Ovary (tissue), 9 donors: Measurements from ENCODE around the gene LRMDA. TPM values are rescaled to one million over a fixed set of nuclear protein-coding genes. Genes with fewer than 3 reads are reported as not detected.

Experiments
- DNase-seq, 5 donors: peaks; one replicate each; pipeline ENCODE4 v3.0.0-alpha.2; 2019 to 2020
- H3K27ac ChIP-seq, 2 donors: fragments of 200-600 bp; one replicate each; pipeline versions ENCODE4 v1.5.1 to v1.8.0; 2019 to 2022
- H3K27me3 ChIP-seq: fragments of 200-600 bp; one replicate; pipeline ENCODE4 v1.8.0; 2022
- H3K36me3 ChIP-seq: fragments of 200-600 bp; sonication (generic); one replicate; pipeline ENCODE4 v1.5.1; 2019
- H3K4me1 ChIP-seq: one replicate; pipeline ENCODE4 v1.8.1; 2013; ENCODE audit warnings: mild to moderate bottlenecking, moderate library complexity; ENCODE audit not compliant: insufficient read depth
- H3K4me3 ChIP-seq: fragments of 200-600 bp; sonication (generic); one replicate; pipeline ENCODE4 v1.5.1; 2017
- H3K9me3 ChIP-seq, 2 donors: fragments of 200-600 bp in 1 of 2; sonication (generic) in 1 of 2; one replicate each; pipeline versions ENCODE4 v1.5.1 to v1.8.1; 2013 to 2019; ENCODE audit warnings: mild to moderate bottlenecking in 1 of 2, moderate library complexity in 1 of 2
- EP300 ChIP-seq: sonication (generic); formaldehyde crosslinking; IDR thresholded peaks from one replicate; pipeline ENCODE4 v1.6.1; 2017; ENCODE audit warnings: antibody characterized with exemption
- POLR2A ChIP-seq: fragments of 450-650 bp; IDR thresholded peaks from one replicate; pipeline ENCODE4 v1.6.1; 2017; ENCODE audit warnings: antibody characterized with exemption, mild to moderate bottlenecking, moderate library complexity
- WGBS, 3 donors: extraction: QIAGEN DNeasy Blood & Tissue Kit in 1 of 3; methylation state at CpG; one replicate each; pipeline versions ENCODE4 v1.1.5 to v1.1.7; 2013 to 2017; 5-methylcytosine and 5-hydroxymethylcytosine counted together
- intact Hi-C, 4 donors: fragments of 100-400 bp; cut with DNase I; formaldehyde crosslinking; loops; one replicate each; pipeline versions ENCODE4 v1.11.0 to v1.15.1; 2022 to 2023
- polyA plus RNA-seq, 2 donors: library from polyadenylated mRNA; stranded (reverse); fragments of 200-250 nt in 1 of 2; fragments of 350-450 nt in 1 of 2; fragmentation: Illumina TruSeq in 1 of 2; extraction: RNeasy Lipid Tissue Mini Kit (QIAGEN cat#74804) in 1 of 2; gene quantifications; one replicate each; pipeline ENCODE4 v1.2.3, GENCODE V29; 2013 to 2014
- total RNA-seq, 7 donors: library from RNA; depleted of rRNA in 2 of 7; stranded (reverse); fragments of >200 nt in 2 of 7; fragmentation: NEBNext Ultra II Directional in 3 of 7; extraction: Animal tissue kit (Norgen Biotek cat#: 25700) in 3 of 7; gene quantifications; one replicate each; pipeline versions ENCODE4 v1.1.0 to v1.2.4, GENCODE V29; 2016 to 2023
- TF ChIP-seq, protein P1 (sequence below), 3 donors: fragments of 450-650 bp in 2 of 3; fragments of 200-600 bp in 1 of 3; IDR thresholded peaks; one replicate each; pipeline versions ENCODE4 v1.5.1 to v1.8.0; 2016 to 2022; ENCODE audit warnings: antibody characterized with exemption in 3 of 3, mild to moderate bottlenecking in 1 of 3
- donor health status: DM: no; HTN: no; CAD: no; lungs with moderate emphysema.
- donor health status: DM: no; HTN: no; CAD: no.
- donor health status: Bipolar disorder and iron deficiency.
- donor health status: DM: yes; HTN: yes; CAD: no.
- donor health status: DM: no; HTN: no; CAD: no.
- donor health status: DM: yes; HTN: yes; CAD: no.

LRMDA gene
- total and polyA plus RNA-seq, 9 donors = 14.8 to 30.7 (median 22.9) TPM

DNA sequence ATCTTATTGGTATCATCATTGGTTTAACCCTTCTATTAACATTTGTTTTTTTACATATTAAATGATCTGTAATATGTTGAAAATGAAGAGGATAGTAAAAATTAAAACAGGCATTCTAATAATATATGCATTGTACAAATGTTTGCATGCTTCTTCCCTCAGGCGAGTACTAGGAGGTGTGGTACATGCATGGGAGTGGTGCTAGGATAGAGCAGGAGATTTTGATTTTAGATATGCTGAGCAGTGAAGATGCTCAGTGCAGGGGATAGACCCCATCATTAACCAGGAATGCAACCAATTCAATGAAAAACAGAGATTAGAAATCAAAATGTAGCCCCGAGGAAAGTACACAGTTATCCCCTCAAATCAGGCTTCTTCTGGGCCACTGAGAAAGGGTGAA lies 916.4 kb downstream of the LRMDA start:
- DNase-seq = no peak
- Histone ChIP-seq H3K9me3 (no peaks in the 10 kb centered on the region), H3K4me3 (no peak overlapping the region), H3K4me1 (no peaks in the 10 kb centered on the region), H3K27ac (no peak overlapping the region), H3K36me3 (no peaks in the 10 kb centered on the region), H3K27me3 (no peaks in the 10 kb centered on the region)
- intact Hi-C loops = no loop called here
- TF ChIP-seq POLR2A = no peak
- no peak for TF ChIP-seq EP300
- TF ChIP-seq, protein P1, sequence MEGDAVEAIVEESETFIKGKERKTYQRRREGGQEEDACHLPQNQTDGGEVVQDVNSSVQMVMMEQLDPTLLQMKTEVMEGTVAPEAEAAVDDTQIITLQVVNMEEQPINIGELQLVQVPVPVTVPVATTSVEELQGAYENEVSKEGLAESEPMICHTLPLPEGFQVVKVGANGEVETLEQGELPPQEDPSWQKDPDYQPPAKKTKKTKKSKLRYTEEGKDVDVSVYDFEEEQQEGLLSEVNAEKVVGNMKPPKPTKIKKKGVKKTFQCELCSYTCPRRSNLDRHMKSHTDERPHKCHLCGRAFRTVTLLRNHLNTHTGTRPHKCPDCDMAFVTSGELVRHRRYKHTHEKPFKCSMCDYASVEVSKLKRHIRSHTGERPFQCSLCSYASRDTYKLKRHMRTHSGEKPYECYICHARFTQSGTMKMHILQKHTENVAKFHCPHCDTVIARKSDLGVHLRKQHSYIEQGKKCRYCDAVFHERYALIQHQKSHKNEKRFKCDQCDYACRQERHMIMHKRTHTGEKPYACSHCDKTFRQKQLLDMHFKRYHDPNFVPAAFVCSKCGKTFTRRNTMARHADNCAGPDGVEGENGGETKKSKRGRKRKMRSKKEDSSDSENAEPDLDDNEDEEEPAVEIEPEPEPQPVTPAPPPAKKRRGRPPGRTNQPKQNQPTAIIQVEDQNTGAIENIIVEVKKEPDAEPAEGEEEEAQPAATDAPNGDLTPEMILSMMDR (IDR thresholded peaks at IDR 0.05) = no peak
- 88 to 94% (median 94%) methylated on average over 2 of the region's 2 CpGs for WGBS, 3 donors

DNA sequence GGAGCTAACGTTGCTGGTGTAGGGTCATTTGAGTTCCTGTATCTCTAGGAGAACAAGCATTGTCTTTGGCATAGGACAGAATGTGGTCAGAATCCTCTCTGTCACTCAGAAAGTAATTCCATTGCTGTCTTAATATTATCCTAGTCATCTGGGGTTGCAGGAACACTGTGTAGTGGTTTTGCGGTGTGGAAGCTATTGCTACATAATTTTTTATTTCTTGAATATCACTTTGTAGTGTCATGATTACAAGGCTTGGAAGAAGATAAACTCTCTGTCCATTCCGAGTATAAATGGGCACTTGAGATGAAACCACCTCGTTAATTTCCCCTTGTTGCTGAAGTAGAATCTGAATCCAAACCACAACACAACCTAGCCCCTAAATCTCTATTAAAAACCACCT lies 919.2 kb downstream of the LRMDA start:
- Histone ChIP-seq H3K4me1 (no peaks in the 10 kb centered on the region), H3K27ac (no peak overlapping the region), H3K27me3 (no peaks in the 10 kb centered on the region), H3K36me3 (no peaks in the 10 kb centered on the region), H3K4me3 (no peak overlapping the region), H3K9me3 (no peaks in the 10 kb centered on the region)
- intact Hi-C loops = no loop called here
- WGBS, 3 donors = 62 to 76% (median 72%) methylated on average over 4 of the region's 4 CpGs
- no peak for DNase-seq
- TF ChIP-seq POLR2A (no peak), EP300 (no peak)
- TF ChIP-seq, protein P1 (IDR thresholded peaks at IDR 0.05) = no peak

DNA sequence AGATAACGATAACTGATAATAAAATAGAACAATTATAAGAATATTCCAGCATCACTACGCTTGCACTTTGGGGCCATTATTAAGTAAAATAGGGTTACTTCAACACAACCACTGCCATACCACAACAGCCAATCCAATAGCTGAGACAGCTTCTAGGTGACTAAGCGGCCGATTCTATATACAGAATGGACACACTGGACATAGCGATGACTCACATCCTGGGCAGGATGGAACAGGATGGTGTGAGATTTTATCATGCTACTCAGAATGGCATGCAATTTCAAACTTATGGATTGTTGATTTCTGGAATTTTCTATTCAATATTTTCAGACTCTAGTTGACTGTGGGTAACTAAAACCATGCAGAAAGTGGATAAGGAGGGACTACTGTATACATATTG lies 920.9 kb downstream of the LRMDA start:
- 90 to 94% (median 91%) methylated on average over 5 of the region's 5 CpGs for WGBS, 3 donors
- H3K4me1 ChIP-seq = no peaks in the 10 kb centered on the region
- H3K27ac ChIP-seq = no peak overlapping the region
- intact Hi-C loops = no loop called here
- H3K36me3 ChIP-seq = no peaks in the 10 kb centered on the region
- no peak for DNase-seq
- H3K9me3 ChIP-seq = no peaks in the 10 kb centered on the region
- TF ChIP-seq POLR2A = no peak
- TF ChIP-seq, protein P1 (IDR thresholded peaks at IDR 0.05) = no peak
- TF ChIP-seq EP300 = no peak
- H3K4me3 ChIP-seq = no peak overlapping the region
- no peaks in the 10 kb centered on the region for H3K27me3 ChIP-seq

DNA sequence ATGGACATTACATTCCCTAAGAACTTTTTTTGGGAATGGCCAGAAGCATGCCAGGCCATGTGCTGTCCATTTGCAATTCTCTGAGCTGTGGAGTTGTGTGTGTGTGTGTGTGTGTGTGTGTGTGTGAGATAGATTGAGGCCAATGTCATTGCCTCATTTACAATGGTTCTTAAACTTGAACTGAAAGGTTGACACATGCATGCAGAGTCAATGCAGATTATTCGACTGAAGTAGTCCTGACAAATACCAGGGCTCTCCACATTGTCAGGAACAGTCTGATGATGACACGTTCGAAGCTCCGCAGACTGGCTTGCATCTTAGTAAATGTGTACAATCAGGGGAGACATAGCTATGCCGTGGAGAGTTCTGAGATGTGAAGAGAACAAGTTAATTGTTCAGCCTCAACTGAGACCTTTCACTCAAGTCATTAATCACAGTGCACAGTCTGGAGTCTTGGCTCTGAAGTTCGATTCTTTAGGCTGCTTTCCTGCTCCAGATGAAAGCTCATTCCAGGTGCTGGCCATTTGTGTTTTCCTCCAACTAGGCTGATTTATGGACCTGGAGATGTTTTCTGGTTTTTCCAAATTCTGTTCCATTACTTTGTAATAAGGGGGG lies 921.9 kb downstream of the LRMDA start:
- Histone ChIP-seq H3K9me3 (no peaks in the 10 kb centered on the region), H3K4me3 (no peak overlapping the region), H3K27ac (no peak overlapping the region), H3K4me1 (no peaks in the 10 kb centered on the region), H3K36me3 (no peaks in the 10 kb centered on the region), H3K27me3 (no peaks in the 10 kb centered on the region)
- TF ChIP-seq, protein P1 (IDR thresholded peaks at IDR 0.05) = no peak
- TF ChIP-seq POLR2A (no peak), EP300 (no peak)
- no peak for DNase-seq
- WGBS, 3 donors = 56 to 67% (median 61%) methylated on average over 6 of the region's 6 CpGs
- intact Hi-C loops = no loop called here
